Stimulated activated CD8-positive, alpha-beta memory T cell treated with anti-CD3 and anti-CD28 coated beads, Interleukin-15, amount 100 ng/mL, for 1 hour (primary cell): ENCODE results near the gene FCHO2.
"Not testable (repeated sequence)": the region's sequence is repeated elsewhere in the genome, so short reads cannot be mapped to it uniquely, and the experiment has no call there.

Source experiments
- DNase-seq: peaks from one replicate; pipeline ENCODE4 v3.0.0-alpha.2; 2020; ENCODE audit warnings: low read depth

Gene FCHO2

GRCh38 chr5:72956324-72957140, 691 bp downstream of the FCHO2 start:
- no peak for DNase-seq

DNA sequence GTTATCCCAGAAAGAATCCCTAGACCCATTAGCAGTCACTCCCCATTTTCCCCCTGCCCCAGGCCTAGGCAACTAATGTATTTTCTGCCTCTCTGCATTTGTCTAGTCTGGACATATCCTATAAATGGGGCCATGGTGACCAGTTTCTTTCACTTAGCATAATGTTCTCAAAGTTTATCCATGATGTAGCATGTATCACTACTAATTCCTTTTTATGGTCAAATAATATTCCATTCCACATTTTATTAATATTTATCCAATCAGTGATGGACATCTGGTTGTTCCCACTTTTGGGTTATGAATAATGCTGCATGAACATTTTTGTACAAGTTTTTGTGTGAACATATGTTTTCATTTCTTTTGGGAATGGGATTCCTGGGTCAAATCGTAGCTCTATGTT, 1.5 kb downstream of the FCHO2 start:
- no peak for DNase-seq

- DNase-seq = no peak
Measured at GRCh38 chr5:72959257-72959656, 3.4 kb downstream of the FCHO2 start.

DNA sequence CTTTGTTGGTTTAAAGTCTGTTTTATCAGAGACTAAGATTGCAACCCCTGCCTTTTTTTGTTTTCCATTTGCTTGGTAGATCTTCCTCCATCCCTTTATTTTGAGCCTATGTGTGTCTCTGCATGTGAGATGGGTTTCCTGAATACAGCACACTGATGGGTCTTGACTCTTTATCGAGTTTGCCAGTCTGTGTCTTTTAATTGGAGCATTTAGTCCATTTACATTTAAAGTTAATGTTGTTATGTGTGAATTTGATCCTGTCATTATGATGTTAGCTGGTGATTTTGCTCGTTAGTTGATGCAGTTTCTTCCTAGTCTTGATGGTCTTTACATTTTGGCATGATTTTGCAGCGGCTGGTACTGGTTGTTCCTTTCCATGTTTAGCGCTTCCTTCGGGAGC, 18.6 kb downstream of the FCHO2 start:
- DNase-seq = not testable (repeated sequence)

DNA sequence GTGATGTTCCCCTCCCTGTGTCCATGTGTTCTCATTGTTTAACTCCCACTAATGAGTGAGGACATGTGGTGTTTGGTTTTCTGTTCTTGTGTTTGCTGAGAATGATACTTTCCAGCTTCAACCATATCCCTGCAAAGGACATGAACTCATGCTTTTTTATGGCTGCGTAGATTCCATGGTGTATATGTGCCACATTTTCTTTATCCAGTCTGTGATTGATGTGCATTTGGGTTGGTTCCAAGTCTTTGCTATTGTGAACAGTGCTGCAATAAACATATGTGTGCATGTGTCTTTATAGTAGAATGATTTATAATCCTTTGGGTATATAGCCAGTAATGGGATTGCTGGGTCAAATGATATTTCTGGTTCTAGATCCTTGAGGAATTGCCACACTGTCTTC, 21.0 kb downstream of the FCHO2 start:
- not testable (repeated sequence) for DNase-seq

DNA sequence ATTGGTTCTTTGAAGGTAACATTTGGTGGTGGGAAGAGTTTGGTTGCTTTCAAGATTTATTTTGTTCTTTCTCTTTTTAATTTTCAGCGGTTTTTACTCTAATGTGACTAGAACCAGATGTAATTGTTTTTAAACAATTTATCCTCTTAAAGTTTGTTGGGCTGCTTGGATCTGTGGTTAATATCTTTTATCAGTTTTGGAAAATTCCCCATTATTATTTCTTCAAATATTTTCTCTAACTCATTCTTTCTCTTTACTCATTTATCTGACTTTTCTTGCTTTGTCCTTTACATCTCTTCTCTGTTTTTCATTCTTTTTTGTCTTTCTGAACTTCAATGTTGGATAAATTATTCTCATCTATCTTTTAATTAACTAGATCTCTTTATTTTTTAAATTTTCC, 29.9 kb downstream of the FCHO2 start:
- no peak for DNase-seq

GRCh38 chr5:72988769-72989168, 32.9 kb downstream of the FCHO2 start:
- DNase-seq = no peak

- DNase-seq = no peak
Measured at GRCh38 chr5:72991394-72991793, 35.6 kb downstream of the FCHO2 start.

GRCh38 chr5:72994578-72994977, 38.7 kb downstream of the FCHO2 start:
- DNase-seq = no peak

DNA sequence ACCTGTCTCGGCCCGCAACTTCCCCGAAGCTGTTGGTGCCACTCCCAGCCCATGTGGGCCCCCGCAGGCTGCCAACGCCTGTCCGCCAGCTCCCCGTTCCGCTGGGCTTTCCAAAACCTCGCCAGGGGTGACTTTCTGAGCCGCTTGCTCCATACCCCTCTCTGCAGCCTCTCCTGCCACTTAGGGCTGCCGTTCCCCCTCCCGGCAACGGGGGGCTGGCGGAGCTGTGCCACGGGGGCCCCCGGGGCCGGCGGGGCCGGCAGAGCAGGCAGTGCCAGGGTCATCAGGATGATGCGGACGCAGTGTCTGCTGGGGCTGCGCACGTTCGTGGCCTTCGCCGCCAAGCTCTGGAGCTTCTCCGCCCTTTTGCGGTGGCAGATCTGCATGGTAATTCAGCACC, 40.8 kb downstream of the FCHO2 start:
- DNase-seq = no peak

GRCh38 chr5:72999916-73000315, 44.1 kb downstream of the FCHO2 start:
- DNase-seq = no peak

GRCh38 chr5:73005886-73006285, 50.0 kb downstream of the FCHO2 start:
- DNase-seq = no peak

- no peak for DNase-seq
Measured at GRCh38 chr5:73007051-73007450, 51.2 kb downstream of the FCHO2 start.

GRCh38 chr5:73008831-73009230, 53.0 kb downstream of the FCHO2 start:
- DNase-seq = no peak

- DNase-seq = not testable (repeated sequence)
Measured at GRCh38 chr5:73011612-73012011, 55.8 kb downstream of the FCHO2 start.

- DNase-seq = no peak
Measured at GRCh38 chr5:73018892-73019291, 63.1 kb downstream of the FCHO2 start.

DNA sequence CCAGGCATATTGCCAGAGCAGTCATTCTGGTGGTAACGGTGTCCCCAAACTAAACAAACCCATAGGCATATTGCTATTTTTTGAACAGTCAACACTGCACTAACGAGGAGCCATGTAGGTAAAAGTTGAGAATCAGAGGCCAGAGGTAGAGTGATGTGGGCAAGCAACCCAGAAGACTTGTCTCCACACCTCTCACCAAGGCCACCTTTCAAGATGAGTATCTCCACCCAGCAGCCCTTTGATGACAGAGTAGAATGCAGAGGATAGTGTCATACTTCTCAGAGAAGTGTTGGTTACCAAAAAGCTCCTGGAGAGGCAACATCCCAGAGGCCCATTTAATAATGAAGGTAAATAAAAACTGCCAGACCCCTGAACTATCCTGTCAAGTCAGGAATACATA, 63.9 kb downstream of the FCHO2 start:
- no peak for DNase-seq

GRCh38 chr5:73022471-73023169, 66.8 kb downstream of the FCHO2 start:
- no peak for DNase-seq

DNA sequence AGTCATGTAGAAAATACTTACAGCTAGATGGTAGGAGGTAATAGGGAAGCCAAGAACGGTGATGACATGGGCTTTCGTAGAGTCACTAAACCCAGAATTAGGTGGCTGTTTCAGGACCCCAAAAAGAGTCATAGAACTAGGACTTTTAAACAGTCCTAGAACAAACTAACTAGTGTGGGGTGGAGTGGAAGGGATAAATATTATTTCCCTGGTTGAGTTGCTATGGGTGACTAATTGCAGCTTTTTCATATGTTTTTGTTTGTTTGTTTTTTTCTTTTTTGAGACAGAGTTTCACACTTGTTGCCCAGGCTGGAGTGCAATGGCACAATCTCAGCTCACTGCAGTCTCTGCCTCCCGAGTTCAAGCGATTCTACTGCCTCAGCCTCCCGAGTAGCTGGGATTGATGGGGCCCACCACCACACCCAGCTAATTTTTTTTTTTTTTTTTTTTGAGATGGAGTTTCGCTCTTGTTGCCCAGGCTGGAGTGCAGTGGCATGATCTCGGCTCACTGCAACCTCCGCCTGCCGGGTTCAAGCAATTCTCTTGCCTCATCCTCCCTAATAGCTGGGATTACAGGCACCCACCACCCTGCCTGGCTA, 69.2 kb downstream of the FCHO2 start:
- not testable (repeated sequence) for DNase-seq

- DNase-seq = no peak
Measured at GRCh38 chr5:73027361-73027760, 71.5 kb downstream of the FCHO2 start.

- no peak for DNase-seq
Measured at GRCh38 chr5:73027816-73028215, 72.0 kb downstream of the FCHO2 start.

- no peak for DNase-seq
Measured at GRCh38 chr5:73028991-73029595, 73.3 kb downstream of the FCHO2 start.

DNA sequence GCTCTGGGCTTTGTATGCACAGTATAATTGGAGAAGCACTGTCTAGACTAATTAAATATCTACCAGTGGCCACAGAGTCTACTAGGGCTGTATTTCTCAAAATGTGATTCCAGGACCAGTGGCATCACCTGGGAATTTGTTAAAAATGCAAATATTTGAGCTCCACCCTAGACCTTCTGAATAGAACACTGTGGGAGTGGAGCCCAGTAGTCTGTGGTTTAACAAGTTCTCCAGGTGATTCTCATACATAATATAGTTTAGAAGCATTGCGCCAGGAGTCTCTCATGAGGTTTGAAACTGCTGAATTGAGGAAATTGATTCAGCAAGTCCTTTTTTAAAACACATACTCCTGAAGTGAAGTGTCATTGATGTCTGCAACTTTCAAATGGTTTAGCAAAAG, 74.7 kb downstream of the FCHO2 start:
- no peak for DNase-seq
